ENCODE measurements around the gene RGPD8. TPM values are rescaled to one million over a fixed set of nuclear protein-coding genes. Genes with fewer than 3 reads are reported as not detected.
A peak's percentile ranks its signal among the peaks of the same experiment; 100 is the strongest.

The RGPD8 gene
- total and polyA plus RNA-seq, 2 of the 13 experiments (the other 11 are each of a cell fraction or from before 2014, with no cell fraction given), result 2.3 to 12.8 TPM

DNA sequence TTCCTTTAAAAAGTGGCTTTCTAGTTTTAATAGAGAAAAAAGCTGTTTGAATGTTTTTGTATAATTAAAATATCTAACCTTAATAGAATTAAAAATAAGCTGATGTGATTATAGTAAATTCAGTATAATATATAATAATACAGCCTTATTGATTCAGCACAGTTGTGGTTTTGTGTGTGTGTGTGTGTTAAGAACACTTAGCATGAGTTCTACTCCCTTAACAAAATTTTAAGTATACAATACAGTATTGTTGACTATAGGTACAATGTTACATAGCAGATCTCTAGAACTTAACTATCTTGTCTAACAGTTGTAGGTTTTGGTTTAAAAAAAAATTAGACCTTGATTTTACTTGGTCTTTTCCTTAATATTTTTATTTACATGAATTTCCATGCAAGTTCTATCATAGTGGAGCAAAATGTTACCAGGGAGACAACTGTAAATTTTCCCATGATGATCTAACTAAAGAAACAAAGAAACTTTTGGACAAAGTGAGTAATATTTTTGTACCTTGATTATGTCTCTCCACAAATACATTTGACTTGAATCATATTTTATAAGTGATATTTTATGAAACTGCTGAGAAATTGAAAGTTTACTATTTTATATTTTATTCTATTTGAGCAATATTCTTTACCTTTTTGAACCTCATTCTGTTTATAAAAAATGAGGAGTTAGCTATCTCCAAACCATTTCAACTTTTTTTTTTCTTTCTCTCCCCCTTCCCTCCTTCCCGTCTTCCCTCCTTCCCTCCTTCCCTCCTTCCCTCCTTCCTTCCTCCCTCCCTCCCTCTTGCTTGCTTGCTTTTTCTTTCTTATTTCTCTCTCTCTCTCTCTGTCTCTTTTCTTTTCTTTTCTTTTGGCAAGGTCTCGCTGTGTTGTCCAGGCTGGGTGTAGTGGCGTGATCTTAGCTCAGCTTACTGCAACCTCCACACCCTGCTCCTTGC is 111.8 kb downstream of the RGPD8 start:
- ChIA-PET POLR2A (no interaction called here), CTCF (ENCODE audit: low intra/inter-chr PET ratio, low total read pairs) (no interaction called here)
- TF ChIP-seq ZNF282 (IDR thresholded peaks at IDR 0.05; ENCODE audit: partially characterized antibody) (no peak), ZFX (CRISPR knock-in tag; IDR thresholded peaks at IDR 0.05; ENCODE audit: low read depth) (no peak), ZNF260 (CRISPR knock-in tag; IDR thresholded peaks at IDR 0.05; ENCODE audit: borderline replicate concordance, low read depth) (no peak), HNRNPK (IDR thresholded peaks at IDR 0.05; ENCODE audit: low read depth, low read length, poor library complexity, severe bottlenecking) (peak; percentile 91), KDM2A (CRISPR knock-in tag; IDR thresholded peaks at IDR 0.05; ENCODE audit: borderline replicate concordance, low read depth) (no peak), NR3C1 (CRISPR knock-in tag; IDR thresholded peaks at IDR 0.05) (no peak), ZNF546 (CRISPR knock-in tag; conservative IDR thresholded peaks at IDR 0.05) (no peak), SIN3A (IDR thresholded peaks at IDR 0.05; ENCODE audit: borderline replicate concordance, low read depth, low read length) (no peak)
- H3K79me2 ChIP-seq (ENCODE audit: insufficient read depth, low read length), result no peaks in the 10 kb centered on the region
- BruUV-seq (replicated peaks), result no TSS peak
- H3K4me2 ChIP-seq (ENCODE audit: low read depth, low read length), result no peak overlapping the region
- no peaks in the 10 kb centered on the region for H4K20me1 ChIP-seq (ENCODE audit: insufficient read depth, low read length)
- H3K27ac ChIP-seq (ENCODE audit: extremely low read length, insufficient read depth, low read length), result no peak overlapping the region
- FAIRE-seq (no peak), DNase-seq (ENCODE audit: low spot score) (no peak), ATAC-seq (no peak)
- no peaks in the 10 kb centered on the region for H3K9me3 ChIP-seq (ENCODE audit: low read length)
- no peaks in the 10 kb centered on the region for H3K36me3 ChIP-seq (replicated peaks in 1 of 2; ENCODE audit: control insufficient read depth in 1 of 2, insufficient read depth in 2 of 2, low read length in 2 of 2)
- no peak overlapping the region for H2AFZ ChIP-seq (ENCODE audit: low read length)
- no peak overlapping the region for H3K4me3 ChIP-seq (replicated peaks in 1 of 3; ENCODE audit: insufficient read depth in 1 of 3, low read depth in 2 of 3, low read length in 3 of 3)
- H3K9ac ChIP-seq (ENCODE audit: insufficient read depth, low read depth, low read length), result no peak overlapping the region
- intact Hi-C loops (cut with micrococcal nuclease; ENCODE audit: unreplicated experiment) (no loop called here), in situ Hi-C loops (cut with HindIII; ENCODE audit: extremely low pct_ligation_motif_present, low pct_unique_long_range_greater_than_20kb) (no loop called here)
- H3K27me3 ChIP-seq (ENCODE audit: control insufficient read depth in 1 of 2, insufficient read depth in 2 of 2, low read length in 2 of 2), result no peaks in the 10 kb centered on the region
- H3K4me1 ChIP-seq (ENCODE audit: insufficient read depth, low read length), result peaks cover 34% of the 10 kb centered on the region
- WGBS (ENCODE audit: low lambda C conversion rate), result 95% methylated on average over 3 of the region's 3 CpGs

Small RNA genes within 50 kb of the gene (small RNA-seq; reads per million reads assigned to genes)
- gene AC115115.1 (ENCODE audit: insufficient read depth in 2 of 3, insufficient read length in 3 of 3, low read depth in 2 of 3, low replicate concordance in 1 of 3), result 0 to 0.10 (median 0) reads per million in 3 experiments

Other genes starting within 250 kb of the RGPD8 start
- 15.4 and 17.0 TPM in 2 replicates for gene ZC3H8, start 178.6 kb downstream of the RGPD8 start, total RNA-seq (2016; rRNA removed; fragmentation: Illumina TruSeq; extraction: Trizol)
- gene ZC3H8, start 178.6 kb downstream of the RGPD8 start, polyA plus RNA-seq (2011; rRNA removed), result 4.2 and 4.5 TPM in 2 replicates
- gene ZC3H6, start 158.0 kb downstream of the RGPD8 start, total RNA-seq (2016; rRNA removed; fragmentation: Illumina TruSeq; extraction: Trizol), result 0.88 and 0.93 TPM in 2 replicates
- 0.71 TPM in 2 replicates for gene ZC3H6, start 158.0 kb downstream of the RGPD8 start, polyA plus RNA-seq (2011; rRNA removed)
- 59.8 and 69.8 TPM in 2 replicates for gene TTL, start 48.5 kb upstream of the RGPD8 start, total RNA-seq (2016; rRNA removed; fragmentation: Illumina TruSeq; extraction: Trizol)
- 19.0 TPM in 2 replicates for gene TTL, start 48.5 kb upstream of the RGPD8 start, polyA plus RNA-seq (2011; rRNA removed)
- gene POLR1B, start 108.8 kb upstream of the RGPD8 start, total RNA-seq (2016; rRNA removed; fragmentation: Illumina TruSeq; extraction: Trizol), result 46.0 and 70.8 TPM in 2 replicates
- gene POLR1B, start 108.8 kb upstream of the RGPD8 start, polyA plus RNA-seq (2011; rRNA removed), result 17.5 and 18.3 TPM in 2 replicates
- 22.8 and 23.9 TPM in 2 replicates for gene CHCHD5, start 151.0 kb upstream of the RGPD8 start, total RNA-seq (2016; rRNA removed; fragmentation: Illumina TruSeq; extraction: Trizol)
- 19.0 and 22.7 TPM in 2 replicates for gene CHCHD5, start 151.0 kb upstream of the RGPD8 start, polyA plus RNA-seq (2011; rRNA removed)
- gene SLC20A1, start 212.3 kb upstream of the RGPD8 start, total RNA-seq (2016; rRNA removed; fragmentation: Illumina TruSeq; extraction: Trizol), result 60.1 and 85.9 TPM in 2 replicates
- gene SLC20A1, start 212.3 kb upstream of the RGPD8 start, polyA plus RNA-seq (2011; rRNA removed), result 54.0 and 70.6 TPM in 2 replicates

Data from HepG2 (cell line).